Lung (tissue), 12 donors: ENCODE results near the gene UBR2. TPM values are rescaled to one million over a fixed set of nuclear protein-coding genes. Genes with fewer than 3 reads are reported as not detected.

Experiments
- ATAC-seq: fragments of 200-7000 bp; cut with Tn5 transposase; one replicate; pipeline ENCODE4 v1.9.1; 2020; ENCODE audit warnings: moderate number of reproducible peaks; ENCODE audit not compliant: insufficient read depth, low FRiP score
- DNase-seq, 3 donors: peaks; one replicate each; pipeline ENCODE4 v3.0.0-alpha.2; 2013 to 2017
- H3K27ac ChIP-seq, 2 donors: one replicate each; pipeline ENCODE4 v1.5.1; 2013; ENCODE audit warnings: mild to moderate bottlenecking in 2 of 2, moderate library complexity in 2 of 2, control low read depth in 1 of 2, inconsistent platforms in 1 of 2, low read depth in 1 of 2, low read length in 1 of 2
- H3K27me3 ChIP-seq, 3 donors: one replicate each; pipeline ENCODE4 v1.5.1; 2013; ENCODE audit warnings: low read length in 2 of 3; ENCODE audit not compliant: control insufficient read depth in 3 of 3, insufficient read depth in 3 of 3
- H3K36me3 ChIP-seq, 4 donors: one replicate each; pipeline ENCODE4 v1.5.1; 2013; ENCODE audit warnings: low read length in 4 of 4, mild to moderate bottlenecking in 1 of 4, moderate library complexity in 1 of 4; ENCODE audit not compliant: control insufficient read depth in 4 of 4, insufficient read depth in 4 of 4
- H3K4me1 ChIP-seq, 5 donors: one replicate each; pipeline ENCODE4 v1.5.1; 2013; ENCODE audit warnings: low read length in 5 of 5, mild to moderate bottlenecking in 2 of 5, moderate library complexity in 1 of 5; ENCODE audit not compliant: control insufficient read depth in 5 of 5, insufficient read depth in 5 of 5
- H3K4me3 ChIP-seq: one replicate; pipeline ENCODE4 v1.5.1; 2013; ENCODE audit warnings: mild to moderate bottlenecking, control low read depth, moderate library complexity
- H3K9ac ChIP-seq, 2 donors: one replicate each; pipeline ENCODE4 v1.5.1; 2013; ENCODE audit warnings: low read length in 2 of 2, control low read depth in 1 of 2; ENCODE audit not compliant: insufficient read depth in 1 of 2
- H3K9me3 ChIP-seq, 4 donors: one replicate each; pipeline ENCODE4 v1.5.1; 2013; ENCODE audit warnings: low read length in 3 of 4, mild to moderate bottlenecking in 1 of 4, moderate library complexity in 1 of 4; ENCODE audit not compliant: control insufficient read depth in 4 of 4, insufficient read depth in 3 of 4
- WGBS, 2 donors: extraction: QIAGEN DNeasy Blood & Tissue Kit; methylation state at CpG; one replicate each; pipeline ENCODE4 v1.1.7; 2013; 5-methylcytosine and 5-hydroxymethylcytosine counted together
- polyA plus RNA-seq, 2 donors: library from polyadenylated mRNA; stranded (reverse); fragments of 200-250 nt; gene quantifications; one replicate each; pipeline ENCODE4 v1.2.1, GENCODE V29; 2013
- total RNA-seq, 2 donors: library from RNA; depleted of rRNA in 1 of 2; stranded (reverse); fragments of >200 nt in 1 of 2; gene quantifications; one replicate each; pipeline ENCODE4 v1.2.1, GENCODE V29; 2014 to 2021
- TF ChIP-seq, protein P1 (sequence below): IDR thresholded peaks from 2 replicates; pipeline ENCODE4 v1.5.1; 2012; ENCODE audit warnings: mild to moderate bottlenecking; ENCODE audit errors: control extremely low read depth, extremely low read depth
- donor health status: control.
- donor health status: control.
- donor health status: Bipolar disorder and iron deficiency.
- donor health status: healthy.
- donor health status: DM: yes; HTN: yes; CAD: no.

UBR2 gene
- total and polyA plus RNA-seq, 4 donors = 8.4 to 45.4 (median 19.0) TPM

DNA sequence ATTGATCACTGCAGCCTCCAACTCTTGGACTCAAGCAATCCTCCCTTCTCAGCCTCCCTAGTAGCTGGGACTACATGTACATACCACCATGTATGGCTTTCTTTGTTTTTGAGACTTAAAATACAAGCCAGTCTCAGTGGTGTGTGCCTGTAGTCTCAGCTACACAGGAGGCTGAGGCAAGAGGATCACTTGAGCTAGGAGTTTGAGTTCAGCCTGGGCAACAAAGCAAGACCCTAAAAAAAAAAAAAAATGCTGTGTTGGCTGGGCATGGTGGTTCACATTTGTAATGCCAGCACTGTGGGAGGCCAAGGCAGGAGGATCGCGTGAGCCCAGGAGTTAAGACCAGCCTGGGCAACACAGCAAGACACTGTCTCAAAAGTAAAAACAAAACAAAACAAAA lies 51.7 kb downstream of the UBR2 start:
- no peak overlapping the region for H3K4me3 ChIP-seq
- ATAC-seq = no peak
- H3K27me3 ChIP-seq = no peaks in the 10 kb centered on the region
- TF ChIP-seq, protein P1, sequence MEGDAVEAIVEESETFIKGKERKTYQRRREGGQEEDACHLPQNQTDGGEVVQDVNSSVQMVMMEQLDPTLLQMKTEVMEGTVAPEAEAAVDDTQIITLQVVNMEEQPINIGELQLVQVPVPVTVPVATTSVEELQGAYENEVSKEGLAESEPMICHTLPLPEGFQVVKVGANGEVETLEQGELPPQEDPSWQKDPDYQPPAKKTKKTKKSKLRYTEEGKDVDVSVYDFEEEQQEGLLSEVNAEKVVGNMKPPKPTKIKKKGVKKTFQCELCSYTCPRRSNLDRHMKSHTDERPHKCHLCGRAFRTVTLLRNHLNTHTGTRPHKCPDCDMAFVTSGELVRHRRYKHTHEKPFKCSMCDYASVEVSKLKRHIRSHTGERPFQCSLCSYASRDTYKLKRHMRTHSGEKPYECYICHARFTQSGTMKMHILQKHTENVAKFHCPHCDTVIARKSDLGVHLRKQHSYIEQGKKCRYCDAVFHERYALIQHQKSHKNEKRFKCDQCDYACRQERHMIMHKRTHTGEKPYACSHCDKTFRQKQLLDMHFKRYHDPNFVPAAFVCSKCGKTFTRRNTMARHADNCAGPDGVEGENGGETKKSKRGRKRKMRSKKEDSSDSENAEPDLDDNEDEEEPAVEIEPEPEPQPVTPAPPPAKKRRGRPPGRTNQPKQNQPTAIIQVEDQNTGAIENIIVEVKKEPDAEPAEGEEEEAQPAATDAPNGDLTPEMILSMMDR = no peak
- peaks cover 9 to 22% (median 15%) of the 10 kb centered on the region in 4 donors for H3K36me3 ChIP-seq
- no peak overlapping the region for H3K9ac ChIP-seq
- 97 to 100% methylated on average over 2 of the region's 2 CpGs for WGBS, 2 donors
- no peaks in the 10 kb centered on the region for H3K9me3 ChIP-seq
- no peaks in the 10 kb centered on the region for H3K4me1 ChIP-seq
- H3K27ac ChIP-seq = no peak overlapping the region
- DNase-seq = no peak

GRCh38 chr6:42616716-42617115 lies 52.9 kb downstream of the UBR2 start:
- Histone ChIP-seq H3K9me3 (no peaks in the 10 kb centered on the region), H3K27ac (no peak overlapping the region), H3K4me3 (no peak overlapping the region), H3K4me1 (no peaks in the 10 kb centered on the region), H3K27me3 (no peaks in the 10 kb centered on the region), H3K36me3 (peaks cover 9 to 20% (median 15%) of the 10 kb centered on the region in 4 donors), H3K9ac (no peak overlapping the region)
- ATAC-seq (no peak), DNase-seq (no peak)
- TF ChIP-seq, protein P1 = no peak
- 92 to 97% methylated on average over 3 of the region's 3 CpGs for WGBS, 2 donors

DNA sequence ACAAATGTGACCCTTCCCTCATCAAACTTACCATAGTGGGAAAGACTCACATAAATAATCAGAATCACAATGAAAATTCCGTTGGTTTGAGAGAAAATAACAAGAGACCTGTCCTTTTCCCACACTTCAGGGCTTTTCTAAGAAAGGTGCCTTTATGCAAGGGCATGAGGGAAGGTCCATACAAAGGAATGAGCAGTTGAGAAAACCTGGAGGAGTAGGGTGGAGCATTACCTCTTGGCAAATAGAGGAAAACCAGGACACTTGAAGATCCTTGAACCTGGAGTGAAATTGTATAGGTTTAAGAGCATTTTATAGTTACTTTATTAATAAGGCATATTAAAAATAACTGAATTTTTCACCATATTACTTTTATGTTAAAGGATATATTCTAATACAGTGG lies 54.3 kb downstream of the UBR2 start:
- Histone ChIP-seq H3K9me3 (no peaks in the 10 kb centered on the region), H3K9ac (no peak overlapping the region), H3K4me1 (no peaks in the 10 kb centered on the region), H3K27me3 (no peaks in the 10 kb centered on the region), H3K4me3 (no peak overlapping the region), H3K27ac (no peak overlapping the region), H3K36me3 (peaks cover 9 to 20% (median 16%) of the 10 kb centered on the region in 4 donors)
- WGBS, 2 donors = 67 to 77% methylated on average over 1 of the region's 1 CpG
- TF ChIP-seq, protein P1 = no peak
- DNase-seq (no peak), ATAC-seq (no peak)

DNA sequence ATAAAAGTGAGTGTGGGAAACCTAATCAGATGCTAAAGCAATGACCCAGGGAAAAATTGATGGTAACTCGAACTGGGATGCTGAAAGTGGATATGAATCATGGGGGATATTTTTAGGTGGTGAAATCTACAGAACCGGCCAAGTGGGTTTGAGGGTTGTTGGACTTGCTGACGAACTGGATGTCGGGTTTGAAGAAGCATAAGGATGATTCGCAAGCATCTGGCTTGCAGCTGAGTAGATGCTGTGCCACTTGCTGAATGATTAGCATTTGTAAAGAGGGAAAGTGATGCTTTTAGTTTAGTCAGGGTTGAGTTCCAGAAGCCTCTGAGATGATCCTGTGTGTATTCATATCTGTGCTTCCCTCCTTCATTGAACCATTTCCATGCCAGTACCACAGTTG lies 54.9 kb downstream of the UBR2 start:
- TF ChIP-seq, protein P1 = no peak
- no peaks in the 10 kb centered on the region for H3K4me1 ChIP-seq
- no peaks in the 10 kb centered on the region for H3K9me3 ChIP-seq
- H3K27ac ChIP-seq = no peak overlapping the region
- no peaks in the 10 kb centered on the region for H3K27me3 ChIP-seq
- no peak for ATAC-seq
- WGBS, 2 donors = 83 to 94% methylated on average over 5 of the region's 5 CpGs
- H3K36me3 ChIP-seq = peaks cover 9 to 20% (median 15%) of the 10 kb centered on the region in 4 donors
- H3K9ac ChIP-seq = no peak overlapping the region
- no peak overlapping the region for H3K4me3 ChIP-seq
- DNase-seq = no peak
